GM21825 (cell line): ENCODE results near the gene NECAB2.

Experiments used
- ATAC-seq: cut with Tn5 transposase; IDR thresholded peaks from one replicate; pipeline ENCODE4 v1.9.1; 2021; ENCODE audit warnings: mild to moderate bottlenecking, moderate library complexity; ENCODE audit not compliant: unreplicated experiment

The NECAB2 gene

GRCh38 chr16:83951544-83951943 lies 16.5 kb upstream of the NECAB2 start:
- no peak for ATAC-seq

DNA sequence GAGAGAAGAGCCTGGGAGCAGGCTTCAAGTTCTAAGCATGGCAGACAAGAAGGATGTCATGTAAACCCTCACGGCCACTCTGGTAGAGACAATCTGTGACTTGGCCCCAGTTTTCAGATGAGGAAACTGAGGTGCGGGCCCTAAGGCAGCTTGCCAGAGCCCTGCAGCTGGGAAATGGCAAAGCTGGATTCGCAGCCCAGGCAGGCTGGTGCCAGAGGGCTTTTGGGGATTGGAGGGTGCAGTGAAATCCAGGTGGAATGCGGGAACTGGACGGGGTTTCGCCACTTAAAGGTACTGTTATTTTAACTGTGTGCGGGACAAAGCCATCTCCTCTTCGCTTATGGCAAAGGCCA lies 15.5 kb upstream of the NECAB2 start:
- ATAC-seq, result no peak

DNA sequence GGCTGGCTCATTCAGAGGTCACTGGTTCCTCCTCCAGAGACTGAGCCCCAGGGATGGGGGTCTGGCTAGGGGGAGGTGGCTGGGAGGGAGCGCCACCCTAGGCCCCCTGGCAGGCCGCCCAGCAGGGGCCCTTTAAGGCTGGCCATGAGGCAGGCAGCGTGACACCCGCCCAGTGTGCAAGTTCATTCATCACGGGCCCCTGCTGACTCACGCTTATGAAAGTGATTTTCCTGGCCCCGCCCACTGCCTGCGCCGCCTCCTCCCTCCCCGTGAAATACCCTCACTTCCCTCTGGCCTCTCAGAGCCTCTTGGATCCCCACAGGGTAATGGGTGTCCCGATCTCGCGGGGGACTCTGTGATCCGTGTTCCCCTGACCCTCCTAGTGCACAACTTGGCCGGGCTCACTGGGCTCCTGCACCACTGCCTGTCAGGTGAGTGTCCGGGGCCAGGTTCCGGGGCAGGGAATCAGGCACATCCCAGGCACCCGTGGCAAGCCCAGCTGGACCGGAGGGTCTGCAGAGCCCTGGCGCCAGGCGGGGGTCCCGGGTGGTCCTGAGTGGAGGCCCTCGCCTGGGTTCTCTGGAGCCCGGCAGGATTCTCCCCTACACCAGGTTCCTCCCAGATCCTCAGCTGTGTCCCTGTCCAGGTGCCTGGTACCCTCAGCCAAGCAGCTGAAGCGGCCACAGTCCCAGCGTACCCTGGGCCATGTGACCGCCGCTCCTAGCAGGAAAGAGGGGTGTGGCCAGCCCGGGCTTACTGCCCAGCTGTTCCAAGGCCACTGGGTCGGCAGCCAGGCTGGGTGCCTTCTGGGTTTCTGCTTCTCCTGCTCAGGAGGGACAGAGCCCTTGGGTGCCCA lies 14.9 kb upstream of the NECAB2 start, which contains the start of gene OSGIN1:
OSGIN1 (plus strand) TSS at position 301 of the 856 bp plus-strand sequence. CDS start 4,432 bp downstream, outside the sequence.
- ATAC-seq, result peak; percentile 88

GRCh38 chr16:83953796-83954576 lies 14.1 kb upstream of the NECAB2 start:
- ATAC-seq, result no peak

GRCh38 chr16:83954577-83955016 lies 13.4 kb upstream of the NECAB2 start:
- ATAC-seq, result no peak

GRCh38 chr16:83955218-83956130 lies 12.6 kb upstream of the NECAB2 start:
- no peak for ATAC-seq

- no peak for ATAC-seq
These were observed 11.4 kb upstream of the NECAB2 start for GRCh38 chr16:83956336-83957289.

- ATAC-seq, result no peak
These were observed 10.7 kb upstream of the NECAB2 start for GRCh38 chr16:83957296-83957855.

GRCh38 chr16:83958137-83958845 lies 9.8 kb upstream of the NECAB2 start:
- ATAC-seq, result no peak

- ATAC-seq, result no peak
These were observed 9.0 kb upstream of the NECAB2 start for GRCh38 chr16:83958846-83959565.

- ATAC-seq, result no peak
These were observed 8.2 kb upstream of the NECAB2 start for GRCh38 chr16:83959656-83960434.

DNA sequence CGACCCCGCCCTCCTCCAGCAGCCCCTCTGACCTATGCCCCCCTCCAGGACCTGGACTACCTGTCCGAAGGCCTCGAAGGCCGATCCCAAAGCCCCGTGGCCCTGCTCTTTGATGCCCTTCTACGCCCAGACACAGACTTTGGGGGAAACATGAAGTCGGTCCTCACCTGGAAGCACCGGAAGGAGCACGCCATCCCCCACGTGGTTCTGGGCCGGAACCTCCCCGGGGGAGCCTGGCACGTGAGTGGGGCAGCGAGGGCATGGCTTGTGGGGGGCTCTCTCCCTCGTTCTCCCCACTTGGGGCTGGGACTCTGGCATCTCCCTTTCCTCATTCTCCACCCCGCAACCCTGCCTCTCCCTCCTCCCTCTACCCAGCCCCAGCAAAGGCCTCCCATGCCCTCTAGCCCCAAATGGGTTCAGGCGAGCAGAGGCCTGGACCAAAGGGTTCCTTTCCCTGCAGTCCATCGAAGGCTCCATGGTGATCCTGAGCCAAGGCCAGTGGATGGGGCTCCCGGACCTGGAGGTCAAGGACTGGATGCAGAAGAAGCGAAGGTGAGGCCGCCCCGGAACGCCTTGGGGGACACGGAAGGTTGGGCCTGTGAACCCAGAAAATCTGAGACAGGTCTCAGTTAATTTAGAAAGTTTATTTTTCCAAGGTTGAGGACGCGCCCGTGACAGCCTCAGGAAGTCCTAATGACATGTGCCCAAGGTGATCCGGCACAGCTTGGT lies 7.4 kb upstream of the NECAB2 start:
- no peak for ATAC-seq

GRCh38 chr16:83961591-83961990 lies 6.5 kb upstream of the NECAB2 start:
- no peak for ATAC-seq

GRCh38 chr16:83963277-83964119 lies 4.5 kb upstream of the NECAB2 start:
- ATAC-seq, result no peak

GRCh38 chr16:83964684-83965443 lies 3.2 kb upstream of the NECAB2 start:
- no peak for ATAC-seq
